LNCaP clone FGC (cell line): ENCODE data around the gene TBRG1.
A peak's percentile ranks its signal among the peaks of the same experiment; 100 is the strongest.

Experiments used
- DNase-seq: peaks from one replicate; pipeline ENCODE4 v3.0.0-alpha.2; 2011; ENCODE audit warnings: low read depth
- H3K4me3 ChIP-seq: 2 replicates; pipeline ENCODE4 v1.5.1; 2011; ENCODE audit warnings: mild to moderate bottlenecking, low read depth, low read length, control low read depth
- TF ChIP-seq, protein P1 (sequence below): IDR thresholded peaks from 2 replicates; pipeline ENCODE4 v1.5.1; 2012; ENCODE audit warnings: mild to moderate bottlenecking; ENCODE audit not compliant: control insufficient read depth, insufficient read depth; ENCODE audit errors: extremely low read depth

Gene TBRG1

DNA sequence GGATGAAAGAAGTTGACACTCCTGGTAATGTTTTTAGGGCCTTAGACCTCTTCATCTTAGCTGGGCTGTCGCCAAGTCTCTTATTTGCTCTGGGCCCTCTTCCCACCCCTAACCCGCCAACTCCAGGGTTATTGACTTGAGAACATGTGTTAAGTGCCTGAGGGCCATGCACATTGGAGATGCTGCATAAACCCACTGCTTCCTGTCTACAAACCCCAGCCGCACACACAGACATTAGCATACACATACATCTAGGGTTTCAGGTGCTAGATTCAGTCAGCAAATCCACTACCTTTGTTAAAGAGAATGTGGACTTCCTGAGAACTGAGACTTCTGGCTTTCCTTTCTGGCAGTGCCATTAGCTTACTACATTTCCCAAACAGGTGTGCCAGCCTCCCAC lies 10.6 kb upstream of the TBRG1 start:
- TF ChIP-seq, protein P1, sequence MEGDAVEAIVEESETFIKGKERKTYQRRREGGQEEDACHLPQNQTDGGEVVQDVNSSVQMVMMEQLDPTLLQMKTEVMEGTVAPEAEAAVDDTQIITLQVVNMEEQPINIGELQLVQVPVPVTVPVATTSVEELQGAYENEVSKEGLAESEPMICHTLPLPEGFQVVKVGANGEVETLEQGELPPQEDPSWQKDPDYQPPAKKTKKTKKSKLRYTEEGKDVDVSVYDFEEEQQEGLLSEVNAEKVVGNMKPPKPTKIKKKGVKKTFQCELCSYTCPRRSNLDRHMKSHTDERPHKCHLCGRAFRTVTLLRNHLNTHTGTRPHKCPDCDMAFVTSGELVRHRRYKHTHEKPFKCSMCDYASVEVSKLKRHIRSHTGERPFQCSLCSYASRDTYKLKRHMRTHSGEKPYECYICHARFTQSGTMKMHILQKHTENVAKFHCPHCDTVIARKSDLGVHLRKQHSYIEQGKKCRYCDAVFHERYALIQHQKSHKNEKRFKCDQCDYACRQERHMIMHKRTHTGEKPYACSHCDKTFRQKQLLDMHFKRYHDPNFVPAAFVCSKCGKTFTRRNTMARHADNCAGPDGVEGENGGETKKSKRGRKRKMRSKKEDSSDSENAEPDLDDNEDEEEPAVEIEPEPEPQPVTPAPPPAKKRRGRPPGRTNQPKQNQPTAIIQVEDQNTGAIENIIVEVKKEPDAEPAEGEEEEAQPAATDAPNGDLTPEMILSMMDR: no peak
- DNase-seq: no peak
- no peak overlapping the region for H3K4me3 ChIP-seq

DNA sequence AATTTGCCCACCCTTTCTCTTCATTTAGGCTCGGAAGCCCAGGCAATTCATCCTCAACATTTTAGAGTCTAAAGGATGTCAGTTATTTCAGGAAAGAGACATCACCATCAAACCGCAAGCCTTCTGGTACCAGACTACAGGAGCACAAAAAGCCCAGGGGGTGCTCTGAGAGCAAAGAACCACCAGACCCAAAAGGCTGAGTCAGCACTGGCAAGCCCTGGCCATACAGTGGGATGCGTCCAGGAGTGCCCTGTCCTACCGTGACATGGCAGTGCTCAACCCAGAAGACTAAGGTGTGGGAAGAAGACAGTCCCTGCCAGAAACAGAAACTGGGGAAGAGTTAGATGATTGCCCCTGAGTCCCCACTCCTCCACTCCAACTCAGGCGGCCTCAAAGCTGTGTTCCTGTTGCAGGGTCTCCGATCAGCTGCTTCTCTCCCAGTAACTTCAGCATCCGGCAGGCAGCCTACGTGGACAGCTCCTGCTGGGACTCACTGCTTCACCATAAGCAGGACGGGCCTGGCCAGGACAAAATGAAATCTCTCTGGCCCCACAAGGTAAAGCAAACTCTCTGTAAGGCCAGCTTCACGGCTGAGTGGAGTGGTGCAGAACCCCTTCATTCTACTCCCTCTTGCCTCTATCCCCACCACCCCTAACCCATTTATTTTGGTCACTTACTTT lies 10.0 kb upstream of the TBRG1 start:
- TF ChIP-seq, protein P1: no peak
- no peak for DNase-seq

DNA sequence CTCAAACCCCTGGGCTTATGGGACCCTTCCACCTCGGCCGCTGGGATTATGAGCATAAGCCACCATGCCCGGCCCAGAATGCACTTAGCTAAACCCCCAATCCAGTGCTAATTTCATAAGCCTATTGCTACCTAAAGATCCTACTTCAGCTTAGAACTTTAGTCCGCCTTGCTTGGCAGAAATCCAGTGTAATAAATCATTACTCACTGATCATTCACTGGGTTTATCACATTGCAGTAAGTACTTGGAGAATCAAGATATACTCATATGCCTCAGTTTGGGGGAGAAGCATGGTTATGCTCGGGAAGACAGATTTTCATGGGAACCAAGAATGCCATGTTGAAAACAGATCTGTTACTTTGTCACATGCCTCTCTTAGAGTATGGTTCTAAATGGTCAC lies 3.8 kb upstream of the TBRG1 start:
- no peak for DNase-seq
- TF ChIP-seq, protein P1: no peak
- H3K4me3 ChIP-seq: no peak overlapping the region

More for the DNA sequence above, 10.0 kb upstream of the TBRG1 start:
- H3K4me3 ChIP-seq: no peak overlapping the region

DNA sequence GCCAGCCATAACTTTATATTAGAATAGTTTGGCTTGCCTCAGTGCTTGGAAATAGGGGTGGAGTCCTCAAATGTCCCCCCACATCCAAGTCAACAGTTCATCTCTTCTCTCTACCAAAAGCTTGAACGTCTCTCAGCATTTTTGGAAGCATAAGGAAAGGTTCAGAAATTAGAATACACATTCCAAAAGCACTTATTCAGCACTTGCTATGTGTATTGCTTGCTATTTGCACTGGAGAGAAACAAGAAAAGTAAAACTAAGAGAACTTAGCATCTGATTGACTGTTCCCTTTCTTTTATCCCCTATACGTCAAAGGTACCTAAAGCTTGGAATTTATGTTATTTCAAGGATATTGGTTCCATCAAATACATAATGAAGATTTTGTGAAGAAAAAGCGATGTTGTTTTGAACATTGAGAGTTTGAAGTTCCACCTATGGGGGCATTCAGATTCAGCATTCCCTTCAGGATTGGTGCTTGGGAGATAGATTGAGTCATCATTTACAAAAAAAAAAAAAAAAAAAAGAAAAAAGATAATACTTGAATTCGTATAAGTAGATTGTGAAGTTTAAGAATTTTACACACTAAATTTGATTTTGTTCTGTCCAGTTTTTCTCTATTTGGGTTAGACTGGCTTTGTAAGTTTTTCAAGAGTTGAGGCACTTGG lies 1.3 kb downstream of the TBRG1 start:
- peak overlapping the region; percentile 93 for H3K4me3 ChIP-seq
- DNase-seq: no peak
- TF ChIP-seq, protein P1: no peak

DNA sequence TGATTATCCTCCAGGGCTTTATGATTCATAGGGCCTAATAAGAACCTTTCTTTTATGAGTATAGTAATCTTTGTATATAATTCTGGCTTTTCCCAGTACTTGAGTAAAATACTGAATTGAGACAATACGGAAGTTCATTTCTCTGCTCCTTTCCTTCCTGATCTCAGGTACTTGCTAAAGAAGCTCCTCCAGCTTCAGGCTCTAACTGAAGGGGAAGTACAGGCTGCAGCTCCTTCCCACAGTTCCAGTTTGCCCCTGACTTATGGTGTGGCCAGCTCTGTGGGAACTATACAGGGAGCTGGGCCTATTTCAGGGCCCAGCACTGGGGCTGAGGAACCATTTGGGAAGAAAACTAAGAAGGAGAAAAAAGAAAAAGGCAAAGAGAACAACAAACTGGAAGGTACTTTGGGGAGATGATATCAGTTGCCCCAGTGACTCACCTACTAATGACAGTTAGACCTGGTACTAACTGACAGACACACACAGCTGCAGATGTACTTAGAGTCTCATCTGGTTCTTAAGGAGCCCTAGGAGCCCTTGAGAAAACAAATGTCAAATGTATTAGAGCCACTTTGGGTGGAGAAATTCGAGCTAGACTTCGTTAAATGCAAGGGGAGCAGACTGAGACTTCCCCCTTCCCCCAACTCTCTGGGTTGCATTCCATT lies 3.0 kb downstream of the TBRG1 start:
- TF ChIP-seq, protein P1: no peak
- DNase-seq: no peak
- peak overlapping the region; percentile 93 for H3K4me3 ChIP-seq

DNA sequence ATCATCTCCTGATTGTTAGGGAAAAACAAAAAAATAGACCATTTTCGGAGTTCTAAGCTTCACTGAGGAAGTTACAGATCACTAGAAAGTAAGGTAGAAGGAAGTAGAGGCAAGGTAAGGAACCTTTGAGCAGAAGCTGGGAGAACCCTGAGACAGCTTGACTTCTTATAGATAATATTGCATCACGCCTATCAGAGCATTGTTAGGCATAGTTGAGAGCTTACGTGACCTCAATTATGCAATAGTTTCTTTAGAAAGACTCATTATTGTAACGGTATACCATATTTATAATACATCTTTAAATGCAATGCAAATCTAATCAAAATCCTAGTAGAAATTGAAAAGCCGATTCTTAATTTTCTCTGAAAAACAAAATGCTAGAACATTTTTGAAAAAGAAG lies 4.9 kb downstream of the TBRG1 start:
- TF ChIP-seq, protein P1: no peak
- no peak for DNase-seq
- no peak overlapping the region for H3K4me3 ChIP-seq
